ENCODE measurements around the gene FAM3C.

Gene FAM3C

GRCh38 chr7:121373177-121373576 is 22.9 kb downstream of the FAM3C start:
- no peak for DNase-seq

- no peak for DNase-seq
Observed at GRCh38 chr7:121372376-121373010, 23.6 kb downstream of the FAM3C start.

DNA sequence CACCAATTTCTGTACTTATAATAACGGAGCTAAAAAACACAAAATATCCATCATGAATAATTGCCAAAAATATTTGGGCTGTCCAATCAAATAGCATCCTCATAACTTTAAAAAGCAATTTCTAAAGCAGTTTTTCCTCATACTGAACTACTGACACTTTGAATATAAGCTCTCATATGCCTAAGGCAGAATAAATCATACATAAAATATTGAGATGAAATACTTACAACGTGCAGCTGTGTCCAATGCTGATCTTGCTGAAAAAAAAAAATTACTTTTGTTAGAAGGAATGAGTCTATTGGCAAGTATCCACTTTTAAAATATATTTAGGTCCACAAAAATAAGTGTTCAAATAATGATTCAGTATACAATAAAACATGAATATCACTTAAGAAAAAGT is 24.2 kb downstream of the FAM3C start:
- DNase-seq = no peak

DNA sequence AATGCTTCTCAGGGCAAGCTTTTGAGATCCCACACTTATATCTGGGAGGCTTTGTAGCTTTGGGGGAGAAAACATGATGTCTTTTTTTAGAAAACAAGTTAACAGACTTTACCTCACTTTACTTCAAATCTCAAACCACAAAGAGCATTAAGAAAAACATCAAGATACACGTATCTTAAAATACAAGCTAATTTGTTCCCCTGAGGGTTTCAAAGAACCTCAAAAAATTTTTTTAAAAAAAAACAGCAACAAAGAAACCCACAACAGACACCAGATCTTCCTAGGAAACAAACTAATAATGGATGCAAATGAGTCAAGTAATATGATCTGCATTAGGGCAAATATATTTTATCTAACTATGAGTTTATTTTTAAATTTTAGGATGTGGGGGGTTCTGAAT is 24.7 kb downstream of the FAM3C start:
- DNase-seq = no peak

DNA sequence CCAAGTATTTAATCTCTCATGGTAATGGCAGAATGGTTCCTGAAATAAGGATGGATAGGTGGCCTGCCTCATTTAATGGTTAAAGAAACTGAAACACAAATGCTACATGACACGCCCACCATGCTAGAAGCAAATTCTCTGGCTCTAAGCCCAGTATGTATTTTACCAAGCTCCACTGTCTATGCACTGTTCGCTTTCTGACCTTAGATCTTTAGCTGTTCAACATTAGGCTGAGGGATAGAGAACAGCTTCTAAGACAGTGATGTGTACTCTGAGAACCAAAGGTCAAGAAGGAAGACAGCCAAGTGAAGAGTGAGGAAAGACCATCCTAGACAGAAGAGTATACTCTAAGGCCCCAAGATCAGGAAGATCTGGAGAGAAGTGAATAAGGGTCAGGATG is 26.6 kb downstream of the FAM3C start:
- no peak for DNase-seq

DNA sequence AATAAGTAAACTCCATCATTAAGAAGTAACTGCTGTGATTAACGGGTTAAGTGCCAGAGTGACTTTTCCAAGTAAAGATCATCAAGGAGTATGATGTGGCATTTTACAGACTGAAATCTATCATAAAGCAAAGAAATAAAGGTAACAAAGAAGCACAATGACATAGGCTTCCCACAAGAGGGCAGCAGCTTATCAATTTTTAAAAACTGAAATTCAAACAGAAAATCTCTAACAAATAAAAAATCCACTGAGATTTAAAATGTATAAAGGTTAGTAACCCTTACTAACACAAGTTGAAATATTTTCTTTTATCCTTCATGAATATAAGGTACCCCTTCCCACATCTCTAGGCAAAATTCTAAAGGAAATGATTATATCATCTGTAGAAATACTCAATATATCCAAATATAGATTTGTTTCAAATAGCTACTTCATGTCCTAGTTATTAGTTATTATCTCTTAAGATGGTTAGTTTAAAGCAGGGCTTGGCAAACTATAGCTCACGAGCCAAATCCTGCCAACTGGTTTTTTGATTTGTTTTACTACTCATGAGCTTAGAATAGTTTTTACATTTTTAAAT is 29.2 kb downstream of the FAM3C start:
- no peak for DNase-seq

DNA sequence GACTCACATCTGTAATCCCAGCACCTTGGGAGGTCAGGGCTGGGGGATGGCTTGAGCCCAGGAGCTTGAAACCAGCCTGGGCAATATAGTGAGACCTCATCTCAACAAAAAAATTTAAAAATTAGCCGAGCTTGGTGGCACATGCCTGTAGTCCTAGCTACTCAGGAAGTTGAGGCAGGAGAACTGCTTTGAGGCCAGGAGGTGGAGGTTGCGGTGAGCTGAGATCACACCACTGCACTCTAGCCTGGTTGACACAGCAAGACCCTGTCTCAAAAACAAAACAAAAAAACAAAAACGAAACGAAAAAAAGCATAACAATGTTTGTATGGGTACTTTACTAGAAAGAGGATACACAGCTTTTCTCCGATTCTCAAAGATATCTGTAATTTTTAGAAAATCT is 35.5 kb downstream of the FAM3C start:
- no peak for DNase-seq

GRCh38 chr7:121355574-121355973 is 40.5 kb downstream of the FAM3C start:
- no peak for DNase-seq

DNA sequence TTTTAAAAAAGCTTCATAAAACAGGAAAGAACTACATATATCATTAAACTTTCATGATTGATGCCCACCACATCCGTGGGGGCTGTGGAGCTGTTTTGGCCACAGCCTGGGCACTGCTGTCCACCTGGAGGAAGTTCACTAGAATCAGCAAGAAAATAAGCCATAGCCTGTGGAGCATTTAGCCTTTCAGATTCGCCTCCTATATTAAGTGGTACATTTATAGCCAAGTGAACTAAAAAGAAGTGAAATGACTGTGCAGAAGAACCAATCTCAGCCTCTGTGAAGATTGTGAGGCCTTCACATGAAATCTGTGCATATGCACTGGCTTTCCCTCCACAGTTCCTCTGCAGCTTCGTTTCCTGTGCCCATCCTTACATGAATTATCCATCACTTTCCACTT is 43.8 kb downstream of the FAM3C start:
- no peak for DNase-seq

DNA sequence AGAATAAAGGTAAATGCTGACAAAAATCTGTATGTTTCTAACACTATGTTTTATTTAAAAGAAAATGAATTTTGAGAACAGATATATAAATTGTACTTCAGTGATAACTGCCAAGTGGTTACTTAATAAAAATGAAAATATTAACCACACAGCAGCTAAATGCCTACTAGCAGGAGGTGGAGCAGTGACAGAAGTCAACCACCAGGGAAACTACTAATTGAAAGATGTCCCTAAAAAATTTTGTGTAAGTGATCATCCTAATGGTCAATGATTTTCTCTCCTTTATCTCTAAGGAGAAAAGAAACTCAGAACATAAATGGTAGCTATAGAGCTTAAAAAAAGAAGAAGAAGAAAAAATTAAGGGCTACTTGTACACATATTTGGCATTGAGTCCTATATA is 44.4 kb downstream of the FAM3C start:
- DNase-seq = no peak

DNA sequence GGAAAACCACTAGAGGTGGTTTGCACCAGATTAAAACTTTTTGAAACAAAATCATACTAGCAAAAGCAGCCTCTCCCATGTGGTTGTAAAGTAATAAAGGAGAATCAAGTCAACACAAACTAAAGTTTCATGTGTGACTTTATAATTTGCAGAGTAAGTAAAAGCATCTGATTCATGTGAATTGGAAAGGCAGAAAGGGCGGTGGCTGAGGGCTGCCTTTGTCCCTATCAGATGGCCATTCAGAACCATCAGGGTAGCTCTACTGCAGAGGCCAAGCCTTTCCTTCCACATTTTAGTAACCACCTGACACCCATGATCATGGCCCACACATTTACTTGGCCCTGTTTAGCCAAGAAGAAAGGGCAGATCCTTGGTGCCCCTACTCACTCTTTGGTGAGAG is 51.6 kb downstream of the FAM3C start:
- no peak for DNase-seq

DNA sequence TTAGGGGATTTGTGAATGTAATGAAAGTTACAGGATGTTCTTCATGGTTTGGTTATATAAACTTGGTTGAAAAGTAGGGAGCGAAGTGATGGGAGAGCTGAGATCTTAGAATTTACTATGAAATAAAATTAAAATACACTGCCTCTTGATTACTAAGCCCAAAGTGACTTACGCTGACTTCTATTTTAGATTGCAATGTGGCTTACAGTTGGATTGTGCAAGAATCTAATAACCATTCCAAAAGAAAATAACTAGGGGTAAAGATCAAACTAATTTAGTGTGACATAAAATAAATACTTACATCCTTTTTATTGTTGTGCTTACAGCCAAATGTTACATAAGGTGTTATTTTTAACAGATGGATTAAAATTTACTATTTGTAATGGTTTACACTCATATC is 52.0 kb downstream of the FAM3C start:
- no peak for DNase-seq

GRCh38 chr7:121343302-121343701 is 52.8 kb downstream of the FAM3C start:
- no peak for DNase-seq

DNA sequence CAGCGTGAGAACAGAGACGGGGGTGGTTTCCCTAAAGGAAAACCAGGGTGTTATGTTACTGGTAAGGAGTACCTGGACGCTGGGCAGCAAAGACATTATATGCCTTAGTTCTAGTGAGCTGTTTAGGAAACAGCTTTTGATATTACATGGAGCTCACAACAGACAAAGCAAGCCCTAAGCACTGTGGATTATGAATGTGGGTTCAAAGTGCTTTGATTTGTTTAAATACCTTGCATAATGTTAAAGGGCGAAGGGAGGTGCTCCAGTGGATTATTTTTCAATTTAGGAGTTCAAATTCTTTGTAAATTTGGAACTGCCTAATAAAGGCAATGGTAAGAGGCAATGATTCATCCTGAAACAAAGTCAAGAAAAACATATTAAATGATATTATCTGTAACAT is 53.5 kb downstream of the FAM3C start:
- DNase-seq = no peak

GRCh38 chr7:121341933-121342332 is 54.2 kb downstream of the FAM3C start:
- no peak for DNase-seq

DNA sequence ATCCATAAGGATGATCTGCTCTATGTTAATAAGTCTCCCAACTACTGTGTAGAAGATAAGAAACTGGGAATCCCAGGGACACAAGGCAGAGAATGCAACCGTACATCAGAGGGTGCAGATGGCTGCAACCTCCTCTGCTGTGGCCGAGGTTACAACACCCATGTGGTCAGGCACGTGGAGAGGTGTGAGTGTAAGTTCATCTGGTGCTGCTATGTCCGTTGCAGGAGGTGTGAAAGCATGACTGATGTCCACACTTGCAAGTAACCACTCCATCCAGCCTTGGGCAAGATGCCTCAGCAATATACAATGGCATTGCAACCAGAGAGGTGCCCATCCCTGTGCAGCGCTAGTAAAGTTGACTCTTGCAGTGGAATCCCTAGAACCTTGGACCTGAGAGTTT is 57.0 kb downstream of the FAM3C start:
- no peak for DNase-seq

GRCh38 chr7:121337398-121337797 is 58.7 kb downstream of the FAM3C start:
- DNase-seq = peak; percentile 3

DNA sequence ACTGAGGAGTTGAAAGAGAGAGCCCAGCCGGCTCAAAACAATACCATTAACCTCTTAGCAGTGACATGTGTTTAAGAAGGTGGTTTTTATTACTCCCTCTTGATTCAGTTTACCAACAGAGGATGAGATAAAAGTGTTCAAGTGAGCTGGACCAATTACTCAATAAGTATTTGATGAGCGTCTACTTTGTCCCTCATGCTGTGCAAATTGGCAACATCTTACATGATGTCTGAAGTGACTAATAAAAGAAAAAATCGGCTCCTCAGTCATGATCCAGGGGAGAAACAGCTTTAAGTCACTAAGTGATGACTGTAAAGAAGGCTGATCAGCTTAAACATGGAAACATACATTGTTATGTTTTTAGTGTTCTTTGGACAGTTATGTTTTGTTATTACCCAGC is 59.5 kb downstream of the FAM3C start:
- no peak for DNase-seq

DNA sequence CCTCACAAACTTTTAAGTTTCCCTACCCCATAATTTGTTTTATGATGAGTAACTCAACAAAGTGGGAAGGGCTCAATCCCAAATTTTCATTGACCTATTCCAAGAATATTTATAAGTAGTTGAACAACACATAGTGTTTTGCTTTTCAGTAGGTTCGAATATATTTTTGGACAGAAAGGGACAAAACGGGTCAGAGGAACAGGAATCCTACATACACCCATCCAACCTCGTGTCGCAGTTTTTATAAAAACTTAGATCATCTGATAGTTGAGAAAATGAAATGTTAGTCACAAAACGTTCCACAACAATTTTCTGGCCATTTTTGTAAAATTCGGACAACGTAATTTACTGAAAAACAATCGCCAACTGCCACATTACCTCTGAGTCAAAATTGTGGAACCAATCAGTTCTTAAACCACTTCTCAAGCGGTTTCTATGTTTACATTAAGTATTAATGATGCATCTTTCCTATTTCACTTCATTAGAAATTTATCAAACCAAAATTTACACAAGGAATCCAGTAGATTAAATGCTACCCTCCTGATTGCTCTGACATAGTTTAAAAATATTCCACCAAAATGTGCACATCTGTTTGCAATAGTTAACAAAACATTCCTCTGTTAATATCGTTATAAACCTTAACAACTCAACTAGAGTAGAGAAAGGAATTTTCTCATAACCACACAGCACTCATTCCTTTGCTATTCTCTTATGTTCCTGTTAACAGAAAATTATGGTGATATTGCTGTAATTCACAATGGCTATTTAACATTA is 61.0 kb downstream of the FAM3C start:
- DNase-seq = no peak

DNA sequence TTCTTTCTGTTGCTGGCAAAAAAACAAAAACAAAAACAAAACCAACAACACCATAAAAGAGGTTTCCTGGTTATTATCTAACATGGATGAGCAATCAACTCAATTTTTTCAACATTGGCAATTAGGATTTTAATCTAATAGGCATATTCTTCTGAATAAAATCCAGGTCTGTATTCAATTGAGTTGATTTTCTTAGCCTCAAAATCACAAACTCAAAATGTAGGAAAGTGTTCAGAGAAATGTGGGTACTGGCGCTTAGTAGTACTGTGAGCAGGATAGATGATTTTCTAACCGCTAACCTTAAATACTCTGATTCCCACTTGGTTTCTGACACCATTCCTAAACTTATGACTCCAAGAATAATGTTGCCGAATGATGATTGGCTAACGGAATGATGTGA is 61.7 kb downstream of the FAM3C start:
- DNase-seq = no peak

DNA sequence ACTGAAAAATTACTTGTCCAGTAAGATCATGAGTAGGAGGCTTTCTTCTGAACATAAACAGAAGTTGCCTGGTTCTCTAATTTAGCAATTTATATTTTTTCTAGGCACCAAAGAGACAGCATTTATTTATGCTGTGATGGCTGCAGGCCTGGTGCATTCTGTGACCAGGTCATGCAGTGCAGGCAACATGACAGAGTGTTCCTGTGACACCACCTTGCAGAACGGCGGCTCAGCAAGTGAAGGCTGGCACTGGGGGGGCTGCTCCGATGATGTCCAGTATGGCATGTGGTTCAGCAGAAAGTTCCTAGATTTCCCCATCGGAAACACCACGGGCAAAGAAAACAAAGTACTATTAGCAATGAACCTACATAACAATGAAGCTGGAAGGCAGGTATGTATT is 64.5 kb downstream of the FAM3C start:
- no peak for DNase-seq

GRCh38 chr7:121331048-121331447 is 65.1 kb downstream of the FAM3C start:
- no peak for DNase-seq

GRCh38 chr7:121330053-121330833 is 65.9 kb downstream of the FAM3C start:
- DNase-seq = no peak

Measured in NCI-H524 treated with DMSO at 0.1 percent for 48 hours (cell line).